Small intestine (tissue), 16 donors: Measurements from ENCODE around the gene CAPZB. TPM values are rescaled to one million over a fixed set of nuclear protein-coding genes. Genes with fewer than 3 reads are reported as not detected.
A peak's percentile ranks its signal among the peaks of the same experiment; 100 is the strongest.

Experiments
- DNase-seq, 2 donors: peaks; one replicate each; pipeline versions ENCODE4 v3.0.0 to v3.0.0-alpha.2; 2013
- FAIRE-seq: peaks from 2 replicates; lab custom pipeline; 2012; peaks lifted over from hg19 to GRCh38; lab: Jason Lieb, UNC
- H3K27ac ChIP-seq, 3 donors: one replicate each; pipeline ENCODE4 v1.5.1; 2013; ENCODE audit warnings: low read length in 2 of 3, mild to moderate bottlenecking in 2 of 3, control low read depth in 1 of 3, inconsistent platforms in 1 of 3, low read depth in 1 of 3, moderate library complexity in 1 of 3
- H3K27me3 ChIP-seq, 3 donors: one replicate each; pipeline ENCODE4 v1.6.1; 2013; ENCODE audit warnings: low read length in 3 of 3, inconsistent platforms in 1 of 3; ENCODE audit not compliant: control insufficient read depth in 3 of 3, insufficient read depth in 3 of 3
- H3K36me3 ChIP-seq, 3 donors: one replicate each; pipeline ENCODE4 v1.6.1; 2013; ENCODE audit warnings: low read length in 3 of 3, inconsistent platforms in 1 of 3, low read depth in 1 of 3, mild to moderate bottlenecking in 1 of 3, moderate library complexity in 1 of 3; ENCODE audit not compliant: control insufficient read depth in 3 of 3, insufficient read depth in 2 of 3
- H3K4me1 ChIP-seq, 3 donors: one replicate each; pipeline ENCODE4 v1.6.1; 2013; ENCODE audit warnings: low read length in 2 of 3, inconsistent platforms in 1 of 3, low read depth in 1 of 3, mild to moderate bottlenecking in 1 of 3, moderate library complexity in 1 of 3; ENCODE audit not compliant: control insufficient read depth in 3 of 3, insufficient read depth in 2 of 3
- H3K4me3 ChIP-seq, 3 donors: one replicate each; pipeline ENCODE4 v1.5.1; 2013; ENCODE audit warnings: low read length in 3 of 3, control low read depth in 1 of 3, inconsistent platforms in 1 of 3, low read depth in 1 of 3, mild to moderate bottlenecking in 1 of 3, moderate library complexity in 1 of 3
- H3K9me3 ChIP-seq, 2 donors: one replicate each; pipeline ENCODE4 v1.6.1; 2013; ENCODE audit warnings: low read depth in 1 of 2, low read length in 1 of 2; ENCODE audit not compliant: control insufficient read depth in 2 of 2, insufficient read depth in 1 of 2
- WGBS, 3 donors: extraction: QIAGEN DNeasy Blood & Tissue Kit; methylation state at CpG; one replicate each; pipeline ENCODE4 v1.1.7; 2013; 5-methylcytosine and 5-hydroxymethylcytosine counted together
- long read RNA-seq, 10 donors: transcript quantifications; one replicate each; lab custom pipeline, GENCODE V29; 2026
- polyA plus RNA-seq, 4 donors: library from polyadenylated mRNA; stranded (reverse) in 3 of 4; unstranded in 1 of 4; fragments of 200-250 nt in 3 of 4; fragments of 120-200 nt in 1 of 4; gene quantifications; one replicate each; pipeline versions ENCODE4 v1.2.1 to v1.2.3, GENCODE V29; 2013
- donor health status: healthy with polysubstance abuse.
- donor health status: control.
- donor health status: control.
- donor health status: Bipolar disorder and iron deficiency.
- donor health status: healthy.

The CAPZB gene
- 100 to 1,000 TPM; 245 to 292 (median 276) TPM for polyA plus RNA-seq
- long read RNA-seq, donor 1, result 0 reads
- long read RNA-seq, donor 2, transcript CAPZB-201 (9 exons, 858 nt), result major isoform, 26 of 35 reads
- long read RNA-seq, donor 2, partial matches to known transcripts, result 5 of 35 reads
- long read RNA-seq, donor 2, other reads (novel, unspliced or antisense), result 0 of 35 reads
- long read RNA-seq, donor 3, transcript CAPZB-204 (8 exons, 1,568 nt), result minor isoform, 6 of 70 reads
- long read RNA-seq, donor 3, transcript CAPZB-201 (9 exons, 858 nt), result major isoform, 34 of 70 reads
- long read RNA-seq, donor 3, partial matches to known transcripts, result 24 of 70 reads
- long read RNA-seq, donor 3, other reads (novel, unspliced or antisense), result 0 of 70 reads
- long read RNA-seq, donor 4, partial matches to known transcripts, result 0 of 2 reads
- long read RNA-seq, donor 4, other reads (novel, unspliced or antisense), result 0 of 2 reads
- long read RNA-seq, donor 5, transcript CAPZB-201 (9 exons, 858 nt), result major isoform, 16 of 32 reads
- long read RNA-seq, donor 5, partial matches to known transcripts, result 13 of 32 reads
- long read RNA-seq, donor 5, other reads (novel, unspliced or antisense), result 0 of 32 reads
- long read RNA-seq, donor 6, transcript CAPZB-201 (9 exons, 858 nt), result major isoform, 62 of 89 reads
- long read RNA-seq, donor 6, partial matches to known transcripts, result 20 of 89 reads
- long read RNA-seq, donor 6, other reads (novel, unspliced or antisense), result 0 of 89 reads
- long read RNA-seq, donor 7, result 0 reads
- long read RNA-seq, donor 8, transcript CAPZB-201 (9 exons, 858 nt), result major isoform, 9 of 12 reads
- long read RNA-seq, donor 8, partial matches to known transcripts, result 0 of 12 reads
- long read RNA-seq, donor 8, other reads (novel, unspliced or antisense), result 0 of 12 reads
- long read RNA-seq, donor 9, transcript CAPZB-201 (9 exons, 858 nt), result major isoform, 8 of 11 reads
- long read RNA-seq, donor 9, partial matches to known transcripts, result 0 of 11 reads
- long read RNA-seq, donor 9, other reads (novel, unspliced or antisense), result 0 of 11 reads
- long read RNA-seq, donor 10, transcript CAPZB-204 (8 exons, 1,568 nt), result minor isoform, 12 of 104 reads
- long read RNA-seq, donor 10, transcript CAPZB-201 (9 exons, 858 nt), result major isoform, 59 of 104 reads
- long read RNA-seq, donor 10, transcript CAPZB-203 (10 exons, 1,686 nt), result minor isoform, 5 of 104 reads
- long read RNA-seq, donor 10, partial matches to known transcripts, result 25 of 104 reads
- long read RNA-seq, donor 10, other reads (novel, unspliced or antisense), result 0 of 104 reads

GRCh38 chr1:19485362-19486187, at the start of gene CAPZB:
Gene CAPZB (minus strand): TSS chr1:19485539. CDS start chr1:19485438, 101 bp downstream.
- Histone ChIP-seq H3K27me3 (no peaks in the 10 kb centered on the region), H3K9me3 (no peaks in the 10 kb centered on the region), H3K4me1 (peaks cover 11 to 40% (median 22%) of the 10 kb centered on the region in 3 donors), H3K4me3 (peak within 1 kb of the TSS; percentile 70 to 97 (median 96)), H3K36me3 (peaks cover 0 to 26% (median 0%) of the 10 kb centered on the region in 3 donors), H3K27ac (peak within 1 kb of the TSS; percentile 96 to 99 (median 99))
- WGBS, 3 donors, result 0 to 1% (median 1%) methylated on average over 28 to 106 of the region's 106 CpGs
- FAIRE-seq (no peak), DNase-seq (peak; percentile 92 to 96)

GRCh38 chr1:19534281-19534680, 48.9 kb upstream of the CAPZB start:
- DNase-seq, result no peak
- H3K27me3 ChIP-seq, result no peaks in the 10 kb centered on the region
- H3K9me3 ChIP-seq, result peaks cover 0 to 24% of the 10 kb centered on the region in 2 donors
- H3K4me1 ChIP-seq, result no peaks in the 10 kb centered on the region
- WGBS, 3 donors, result 85 to 91% (median 90%) methylated on average over 5 of the region's 5 CpGs
- no peak for FAIRE-seq
- no peaks in the 10 kb centered on the region for H3K36me3 ChIP-seq
- no peak overlapping the region for H3K4me3 ChIP-seq
- no peak overlapping the region for H3K27ac ChIP-seq

- WGBS, 3 donors, result 71 to 81% (median 80%) methylated on average over 7 of the region's 7 CpGs
These were observed 48.3 kb upstream of the CAPZB start for GRCh38 chr1:19533626-19534025.

GRCh38 chr1:19532519-19532918, 47.2 kb upstream of the CAPZB start:
- H3K27ac ChIP-seq, result peak overlapping the region in 2 of 3 donors; percentile 39 to 45
- WGBS, 3 donors, result 86 to 93% (median 91%) methylated on average over 4 of the region's 4 CpGs
- DNase-seq (no peak), FAIRE-seq (no peak)
- H3K4me3 ChIP-seq, result no peak overlapping the region
- peaks cover 0 to 24% of the 10 kb centered on the region in 2 donors for H3K9me3 ChIP-seq
- H3K36me3 ChIP-seq, result no peaks in the 10 kb centered on the region
- no peaks in the 10 kb centered on the region for H3K4me1 ChIP-seq
- H3K27me3 ChIP-seq, result no peaks in the 10 kb centered on the region

More at GRCh38 chr1:19533626-19534025, 48.3 kb upstream of the CAPZB start:
- no peaks in the 10 kb centered on the region for H3K4me1 ChIP-seq
- FAIRE-seq (no peak), DNase-seq (no peak)
- no peak overlapping the region for H3K4me3 ChIP-seq
- H3K9me3 ChIP-seq, result peaks cover 0 to 24% of the 10 kb centered on the region in 2 donors
- no peaks in the 10 kb centered on the region for H3K27me3 ChIP-seq
- no peaks in the 10 kb centered on the region for H3K36me3 ChIP-seq
- no peak overlapping the region for H3K27ac ChIP-seq

GRCh38 chr1:19529664-19530063, 44.3 kb upstream of the CAPZB start:
- Histone ChIP-seq H3K4me3 (no peak overlapping the region), H3K27ac (no peak overlapping the region), H3K4me1 (no peaks in the 10 kb centered on the region), H3K27me3 (no peaks in the 10 kb centered on the region), H3K36me3 (no peaks in the 10 kb centered on the region), H3K9me3 (peaks cover 0 to 12% of the 10 kb centered on the region in 2 donors)
- no peak for FAIRE-seq
- DNase-seq, result no peak
- 70 to 90% (median 79%) methylated on average over 7 of the region's 7 CpGs for WGBS, 3 donors

- no peak overlapping the region for H3K4me3 ChIP-seq
- DNase-seq, result no peak
- H3K4me1 ChIP-seq, result no peaks in the 10 kb centered on the region
- no peak overlapping the region for H3K27ac ChIP-seq
- FAIRE-seq, result no peak
- no peaks in the 10 kb centered on the region for H3K27me3 ChIP-seq
- WGBS, 3 donors, result 71 to 90% (median 82%) methylated on average over 2 of the region's 2 CpGs
- H3K9me3 ChIP-seq, result peaks cover 0 to 12% of the 10 kb centered on the region in 2 donors
- no peaks in the 10 kb centered on the region for H3K36me3 ChIP-seq
These were observed 43.1 kb upstream of the CAPZB start for GRCh38 chr1:19528438-19528837.

- Histone ChIP-seq H3K36me3 (no peaks in the 10 kb centered on the region), H3K4me1 (no peaks in the 10 kb centered on the region), H3K9me3 (peaks cover 0 to 6% of the 10 kb centered on the region in 2 donors), H3K4me3 (no peak overlapping the region), H3K27me3 (no peaks in the 10 kb centered on the region), H3K27ac (peak overlapping the region in 1 of 3 donors; percentile 39)
- WGBS, 3 donors, result 81 to 83% (median 81%) methylated on average over 8 of the region's 8 CpGs
- DNase-seq (no peak), FAIRE-seq (no peak)
These were observed 40.5 kb upstream of the CAPZB start for GRCh38 chr1:19525607-19526545.
